HuH-7.5 (cell line): ENCODE data around the gene CLDN20.
"Not testable (repeated sequence)": the region's sequence is repeated elsewhere in the genome, so short reads cannot be mapped to it uniquely, and the experiment has no call there.

Experiments used
- DNase-seq: peaks from one replicate; pipeline ENCODE4 v3.0.0; 2011; ENCODE audit warnings: low spot score

CLDN20 gene

DNA sequence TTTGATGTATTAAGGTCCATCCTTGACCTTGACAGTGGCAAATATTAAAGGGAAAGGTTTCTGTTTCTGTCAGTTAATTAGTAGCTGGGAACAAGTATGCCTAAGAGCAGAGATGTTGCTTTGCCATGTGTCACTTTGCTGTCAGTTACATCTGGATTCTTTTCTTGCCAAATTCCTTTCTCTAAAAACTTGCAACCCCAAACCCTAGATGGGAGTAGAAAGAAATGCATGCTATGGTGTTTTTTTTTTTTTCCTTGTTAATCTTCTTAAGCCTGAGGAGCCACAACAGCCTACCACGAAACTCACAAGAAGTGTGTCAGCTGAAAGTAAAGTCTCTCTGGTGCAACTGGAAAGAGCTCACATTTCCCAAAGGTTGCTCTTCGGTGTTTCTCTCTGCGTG lies 18.0 kb upstream of the CLDN20 start:
- no peak for DNase-seq

GRCh38 chr6:155246825-155247224 lies 17.0 kb upstream of the CLDN20 start:
- DNase-seq, result no peak

DNA sequence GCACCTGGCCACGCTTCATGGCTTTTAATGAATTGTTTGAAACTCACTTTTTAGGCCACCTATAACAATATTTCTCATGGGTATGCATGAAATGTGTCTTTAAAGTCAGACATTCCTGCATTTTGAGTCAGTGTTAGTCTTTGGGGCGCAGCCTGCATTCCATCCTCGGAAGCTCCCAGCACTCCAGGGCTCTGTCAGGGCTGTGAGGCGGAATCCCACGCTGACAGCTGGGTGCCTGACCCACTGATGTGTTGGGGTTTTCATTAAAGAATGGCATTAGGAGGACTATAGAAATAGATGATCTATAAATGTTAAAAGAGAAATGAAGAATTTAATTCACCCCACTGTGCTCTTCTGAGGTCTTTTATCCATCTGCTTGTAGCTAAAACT lies 16.2 kb upstream of the CLDN20 start:
- DNase-seq, result no peak

- peak; percentile 42 for DNase-seq
Observed at GRCh38 chr6:155248008-155249001, 15.5 kb upstream of the CLDN20 start.

GRCh38 chr6:155250701-155251381 lies 13.0 kb upstream of the CLDN20 start:
- DNase-seq, result no peak

GRCh38 chr6:155252581-155252980 lies 11.2 kb upstream of the CLDN20 start:
- DNase-seq, result no peak

DNA sequence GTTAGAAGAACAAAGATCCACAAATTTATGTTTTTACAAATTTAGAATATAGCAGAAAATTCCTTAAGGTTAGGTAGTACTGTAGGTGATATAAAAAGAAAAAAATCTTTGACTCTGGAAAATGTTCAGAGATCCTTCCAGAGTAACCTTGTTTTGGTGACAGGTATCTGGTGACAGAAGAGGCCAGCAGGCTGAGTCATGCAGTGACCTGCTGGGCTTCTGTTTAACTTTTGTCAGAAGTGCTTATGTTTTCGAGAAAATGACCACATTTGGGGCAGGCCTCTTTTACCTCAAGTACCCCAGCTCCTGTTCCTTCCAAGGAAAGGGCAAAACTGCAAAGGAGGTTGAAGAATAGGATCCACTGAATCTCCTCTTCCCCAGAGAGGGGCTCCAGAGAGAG lies 10.5 kb upstream of the CLDN20 start:
- no peak for DNase-seq

DNA sequence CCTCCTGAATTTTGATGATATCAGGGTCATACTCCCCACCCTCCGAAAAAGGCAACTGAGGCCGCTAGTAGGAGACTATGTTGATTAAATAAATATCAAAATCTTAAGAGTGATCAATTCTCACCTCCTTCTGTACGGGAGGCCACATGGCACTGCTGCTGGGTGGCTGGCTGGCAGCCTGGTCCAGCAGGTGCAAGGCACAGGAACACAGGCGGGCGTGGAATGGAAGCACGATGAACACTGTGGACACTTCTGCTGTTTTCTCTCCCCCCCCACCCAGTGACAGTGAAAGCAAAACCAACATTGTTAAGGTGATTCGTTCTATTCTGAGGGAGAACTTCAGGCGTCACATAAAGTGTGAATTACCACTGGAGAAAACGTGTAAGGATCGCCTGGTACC lies 9.7 kb upstream of the CLDN20 start:
- no peak for DNase-seq

DNA sequence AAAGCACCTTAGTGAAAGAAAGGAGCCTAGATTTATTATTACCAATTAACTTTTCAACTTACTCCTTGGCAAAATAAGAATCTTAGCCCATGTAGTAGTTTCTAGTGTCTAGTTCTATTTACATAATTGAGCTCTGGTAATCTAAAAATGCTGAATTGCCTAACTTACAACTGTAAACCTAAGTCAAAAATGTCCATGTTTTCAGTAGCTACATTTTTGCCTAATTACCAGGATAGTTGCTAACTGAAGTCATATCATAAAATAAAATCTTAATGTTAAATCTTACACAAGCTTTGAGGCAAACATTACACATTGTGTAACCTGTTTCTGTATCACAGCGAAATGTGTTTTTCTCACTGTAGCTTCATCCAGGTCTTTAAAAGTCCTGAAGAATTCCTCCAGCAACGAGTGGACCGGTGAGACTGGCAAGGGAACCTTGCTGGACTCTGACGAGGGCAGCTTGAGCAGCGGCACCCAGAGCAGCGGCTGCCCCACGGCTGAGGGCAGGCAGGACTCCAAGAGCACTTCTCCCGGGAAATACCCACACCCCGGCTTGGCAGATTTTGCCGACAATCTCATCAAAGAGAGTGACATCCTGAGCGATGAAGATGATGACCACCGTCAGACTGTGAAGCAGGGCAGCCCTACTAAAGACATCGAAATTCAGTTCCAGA lies 7.6 kb upstream of the CLDN20 start:
- DNase-seq, result no peak

- no peak for DNase-seq
Observed at GRCh38 chr6:155257796-155258195, 6.0 kb upstream of the CLDN20 start.

DNA sequence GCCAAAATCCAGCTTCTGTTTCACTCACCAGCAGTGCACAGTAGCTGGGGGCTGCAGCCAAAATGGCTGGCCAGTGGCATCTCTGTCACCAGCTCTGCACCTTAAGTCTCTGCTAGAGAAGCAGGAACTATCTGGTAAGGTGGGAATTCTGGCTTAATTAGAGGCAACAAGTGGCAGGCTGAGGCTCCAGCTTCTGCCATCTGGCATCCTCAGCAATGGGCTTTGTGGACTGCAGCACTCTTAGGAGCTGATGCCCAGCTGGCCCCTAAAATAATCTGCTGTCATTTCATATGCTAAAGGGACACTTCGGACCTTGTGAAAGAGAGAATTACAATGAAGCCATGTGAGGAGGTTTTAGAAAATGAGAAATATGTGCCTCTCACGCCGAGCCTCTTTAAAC lies 4.6 kb upstream of the CLDN20 start:
- DNase-seq, result no peak

- no peak for DNase-seq
Observed at GRCh38 chr6:155259897-155260296, 3.9 kb upstream of the CLDN20 start.

GRCh38 chr6:155260686-155261085 lies 3.1 kb upstream of the CLDN20 start:
- no peak for DNase-seq

DNA sequence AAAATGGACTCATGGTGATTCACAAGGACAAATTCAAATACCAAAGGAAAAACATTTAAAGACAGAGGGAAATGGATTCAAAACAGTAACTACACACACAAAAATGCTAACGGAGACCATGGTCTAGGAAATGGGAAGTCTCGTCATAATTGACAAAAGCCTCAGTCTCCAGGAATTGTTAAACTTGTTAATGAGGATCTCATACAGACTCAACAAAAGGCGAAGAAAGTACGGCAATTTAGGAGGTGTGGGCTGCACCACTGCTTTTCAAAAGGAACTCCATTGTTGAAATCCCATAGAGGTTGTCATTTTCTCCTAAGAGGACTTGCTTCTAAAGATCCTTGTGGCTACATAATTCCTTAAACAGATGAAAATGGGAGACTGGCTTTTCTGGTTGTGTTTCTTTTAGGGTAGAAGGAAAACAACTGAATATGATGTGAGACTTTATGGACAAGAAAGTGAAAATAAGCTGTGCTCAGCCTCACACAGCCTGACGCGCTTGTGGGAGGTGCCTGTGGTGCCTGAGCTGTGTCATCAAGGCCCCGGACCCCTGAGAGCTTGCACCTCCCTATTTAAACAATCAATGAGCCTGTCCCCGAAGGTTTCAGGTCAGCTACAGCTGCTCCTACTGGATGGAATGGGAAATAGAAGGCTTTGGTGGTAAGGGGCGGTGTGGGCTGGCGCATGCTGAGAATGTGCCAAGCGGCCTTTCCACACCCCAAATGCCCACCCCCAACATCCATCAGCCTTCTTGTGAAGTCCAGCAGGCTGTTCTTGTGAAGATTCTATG lies 2.5 kb upstream of the CLDN20 start:
- DNase-seq, result no peak

GRCh38 chr6:155262655-155263054 lies 1.2 kb upstream of the CLDN20 start:
- no peak for DNase-seq

DNA sequence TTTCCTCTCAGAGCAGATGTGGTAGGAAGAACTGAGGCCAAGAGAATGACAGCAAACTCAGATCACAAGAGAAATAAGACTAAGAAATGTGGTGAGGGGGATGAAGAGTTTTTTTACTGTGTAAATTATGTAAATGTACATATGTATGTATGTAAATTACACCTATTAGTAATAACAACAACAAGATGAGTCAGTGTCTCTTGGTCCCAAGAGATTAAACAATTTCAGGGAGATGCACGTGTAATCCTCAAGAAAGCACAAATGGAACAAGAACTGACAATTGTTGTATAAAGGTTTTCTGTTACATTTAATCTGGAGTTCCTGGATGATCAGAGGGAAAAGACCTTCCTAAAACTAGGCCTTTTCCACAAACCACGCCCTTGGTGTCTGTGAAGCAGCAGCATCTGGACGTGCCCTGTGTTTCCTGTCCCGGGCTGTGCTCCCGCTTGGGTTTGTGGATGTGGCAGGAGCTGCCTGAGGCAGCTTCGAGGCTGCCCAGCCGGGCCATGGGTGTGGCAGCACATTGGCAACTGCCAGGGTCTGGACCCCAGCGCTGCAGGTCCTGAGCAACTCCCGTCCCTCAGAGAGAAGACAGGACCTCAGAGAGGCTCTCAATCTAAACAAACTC lies 994 bp downstream of the CLDN20 start:
- no peak for DNase-seq

- DNase-seq, result no peak
Observed at GRCh38 chr6:155265843-155266535, 2.2 kb downstream of the CLDN20 start.

DNA sequence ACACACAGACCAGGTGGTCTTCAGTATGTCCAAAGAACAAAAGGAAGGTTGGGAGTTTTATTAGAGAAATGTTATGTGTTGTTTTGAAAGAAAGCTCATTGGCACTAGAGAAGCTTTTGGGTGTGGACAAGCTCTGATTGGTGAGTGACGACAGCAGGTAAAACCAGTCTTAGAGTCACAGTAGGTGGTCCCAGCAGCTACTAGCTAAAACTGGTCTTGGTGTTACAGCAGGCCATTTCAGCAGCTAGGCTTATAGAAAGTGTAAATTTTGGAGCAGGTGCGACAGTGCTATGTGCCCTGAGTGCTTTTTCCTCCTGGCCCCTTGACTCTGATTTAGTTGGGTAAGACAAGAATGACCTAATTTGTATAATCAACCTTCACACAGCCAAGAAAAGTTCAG lies 3.6 kb downstream of the CLDN20 start:
- no peak for DNase-seq

DNA sequence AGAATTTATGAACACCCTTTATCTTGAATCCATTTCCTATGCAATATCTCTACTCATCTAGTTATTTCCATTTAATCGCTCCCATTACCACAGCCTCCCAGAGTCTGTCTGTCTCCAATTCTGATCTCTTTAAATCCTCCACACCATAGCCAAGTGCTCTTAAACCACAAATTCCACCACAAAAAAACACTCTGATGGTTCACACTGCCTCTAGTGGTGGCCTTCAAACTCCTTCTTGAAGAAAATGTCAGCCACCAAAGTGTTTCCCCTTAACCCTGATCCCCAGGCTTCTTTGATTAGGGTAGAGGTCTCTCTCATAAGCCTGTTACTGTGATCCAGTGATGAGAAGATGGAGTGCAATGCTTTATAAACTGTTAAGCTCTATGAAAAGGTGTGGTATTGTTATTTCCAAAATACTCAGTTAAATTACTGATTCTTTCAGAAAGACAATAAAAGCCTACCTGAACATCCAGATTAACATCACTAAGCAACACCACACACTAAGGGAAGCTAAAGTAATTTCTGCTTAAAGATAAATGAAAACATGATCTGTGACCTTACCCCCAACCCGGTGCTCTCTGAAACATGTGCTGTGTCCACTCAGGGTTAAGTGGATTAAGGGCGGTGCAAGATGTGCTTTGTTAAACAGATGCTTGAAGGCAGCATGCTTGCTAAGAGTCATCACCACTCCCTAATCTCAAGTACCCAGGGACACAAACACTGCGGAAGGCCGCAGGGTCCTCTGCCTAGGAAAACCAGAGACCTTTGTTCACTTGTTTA lies 4.5 kb downstream of the CLDN20 start:
- not testable (repeated sequence) for DNase-seq

DNA sequence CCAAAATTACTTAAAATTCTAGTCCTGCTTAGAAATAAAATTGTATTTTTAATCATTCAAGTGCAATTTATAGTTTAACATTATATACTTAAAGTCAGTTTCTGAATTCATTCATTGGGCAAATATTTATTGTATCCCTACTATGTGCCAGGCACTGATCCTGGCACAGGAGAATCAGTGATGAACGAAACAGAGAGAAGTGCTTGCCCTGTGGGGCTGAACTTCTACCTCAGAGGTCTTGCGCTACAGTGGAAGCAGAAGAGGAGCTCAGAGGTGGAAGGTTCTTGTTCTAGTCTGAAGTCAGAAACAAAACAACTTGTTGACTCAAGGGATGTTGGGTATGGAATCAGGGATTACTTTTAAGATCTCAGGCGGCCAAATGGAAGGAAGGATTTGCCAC lies 6.0 kb downstream of the CLDN20 start:
- DNase-seq, result no peak
